Activated CD4-positive, alpha-beta T cell treated with anti-CD3 and anti-CD28 coated beads, Interleukin-2, amount 10 ng/mL, durations not matched to agents 7 days and 5 days (primary cell): ENCODE results near the gene PITPNC1. TPM values are rescaled to one million over a fixed set of nuclear protein-coding genes. Genes with fewer than 3 reads are reported as not detected.
A peak's percentile ranks its signal among the peaks of the same experiment; 100 is the strongest.

ENCODE experiments used
- CTCF ChIA-PET: fragments of 350-600 bp; sonication (Branson Sonifier 250); formaldehyde crosslinking; loops from one replicate; lab custom pipeline; 2021; ENCODE audit warnings: antibody characterized with exemption; lab: Charles Lee
- POLR2A ChIA-PET: fragments of 350-600 bp; sonication (Branson Sonifier 250); formaldehyde crosslinking; loops from one replicate; lab custom pipeline; 2021; ENCODE audit warnings: antibody characterized with exemption; lab: Charles Lee
- DNase-seq: peaks from one replicate; pipeline ENCODE4 v3.0.0-alpha.2; 2020
- H3K27ac Mint-ChIP-seq: one replicate; pipeline ENCODE4 v1.8.0; 2021; ENCODE audit warnings: mild to moderate bottlenecking, moderate library complexity, mixed read lengths
- H3K27me3 Mint-ChIP-seq: one replicate; pipeline ENCODE4 v1.8.0; 2021; ENCODE audit warnings: mixed read lengths
- H3K36me3 Mint-ChIP-seq: one replicate; pipeline ENCODE4 v1.8.0; 2021; ENCODE audit warnings: low read depth, mixed read lengths
- H3K4me1 Mint-ChIP-seq: one replicate; pipeline ENCODE4 v1.8.0; 2021; ENCODE audit warnings: mixed read lengths
- H3K4me3 Mint-ChIP-seq: one replicate; pipeline ENCODE4 v1.8.0; 2021; ENCODE audit warnings: mild to moderate bottlenecking, moderate library complexity, mixed read lengths
- H3K9me3 Mint-ChIP-seq: one replicate; pipeline ENCODE4 v1.8.0; 2021; ENCODE audit warnings: mixed read lengths
- total RNA-seq, 2 experiments: library from RNA; stranded (reverse); gene quantifications; one replicate each; pipeline ENCODE4 v1.2.3, GENCODE V29; 2021

Gene PITPNC1
- total RNA-seq, 2 experiments from 2014 or later = 57.0 to 67.1 TPM

- Mint-ChIP-seq H3K36me3 (peaks cover 51% of the 10 kb centered on the region), H3K27ac (peak overlapping the region; percentile 69), H3K9me3 (no peaks in the 10 kb centered on the region), H3K4me3 (peak overlapping the region; percentile 25), H3K4me1 (peaks cover 54% of the 10 kb centered on the region), H3K27me3 (no peaks in the 10 kb centered on the region)
- DNase-seq = no peak
- POLR2A ChIA-PET = interaction anchor here (0.6 kb wide), 1 partner anchor 11 kb away, joined by 4 read pairs; no protein-coding TSS in a partner anchor
- CTCF ChIA-PET = interaction anchor here (0.6 to 1.6 kb wide), 3 partner anchors 17 to 319 kb away, joined by 3 to 5 read pairs (median 4); no protein-coding TSS in a partner anchor
Measured at GRCh38 chr17:67358612-67359011, 18.5 kb upstream of the PITPNC1 start.

- H3K27ac Mint-ChIP-seq = peak overlapping the region; percentile 61
- peaks cover 46% of the 10 kb centered on the region for H3K36me3 Mint-ChIP-seq
- peaks cover 68% of the 10 kb centered on the region for H3K4me1 Mint-ChIP-seq
- H3K4me3 Mint-ChIP-seq = no peak overlapping the region
- H3K27me3 Mint-ChIP-seq = no peaks in the 10 kb centered on the region
- ChIA-PET POLR2A (no interaction called here), CTCF (interaction anchor here (1.4 to 1.6 kb wide), 2 partner anchors 14 to 15 kb away, joined by 4 to 5 read pairs; no protein-coding TSS in a partner anchor)
- H3K9me3 Mint-ChIP-seq = no peaks in the 10 kb centered on the region
- DNase-seq = peak; percentile 74
Measured at GRCh38 chr17:67359960-67360791, 16.9 kb upstream of the PITPNC1 start.

- no peak for DNase-seq
- Mint-ChIP-seq H3K36me3 (peaks cover 44% of the 10 kb centered on the region), H3K4me3 (no peak overlapping the region), H3K27ac (peak overlapping the region; percentile 61), H3K4me1 (peaks cover 74% of the 10 kb centered on the region), H3K9me3 (no peaks in the 10 kb centered on the region), H3K27me3 (no peaks in the 10 kb centered on the region)
- ChIA-PET POLR2A (no interaction called here), CTCF (no interaction called here)
Measured at GRCh38 chr17:67360880-67361279, 16.2 kb upstream of the PITPNC1 start.

- H3K4me1 Mint-ChIP-seq = peaks cover 82% of the 10 kb centered on the region
- CTCF ChIA-PET = no interaction called here
- H3K36me3 Mint-ChIP-seq = peaks cover 41% of the 10 kb centered on the region
- no peak for DNase-seq
- no peaks in the 10 kb centered on the region for H3K9me3 Mint-ChIP-seq
- H3K27ac Mint-ChIP-seq = peak overlapping the region; percentile 51
- H3K4me3 Mint-ChIP-seq = no peak overlapping the region
- POLR2A ChIA-PET = no interaction called here
- H3K27me3 Mint-ChIP-seq = no peaks in the 10 kb centered on the region
Measured at GRCh38 chr17:67362173-67362572, 14.9 kb upstream of the PITPNC1 start.

GRCh38 chr17:67364847-67365737 is 12.0 kb upstream of the PITPNC1 start:
- ChIA-PET CTCF (interaction anchor here (0.7 to 3.2 kb wide), 11 partner anchors 10 to 612 kb away, joined by 3 to 19 read pairs (median 5); partner anchors contain the start of gene PITPNC1), POLR2A (interaction anchor here (0.6 to 0.7 kb wide), 3 partner anchors 10 to 99 kb away, joined by 3 to 7 read pairs (median 5); no protein-coding TSS in a partner anchor)
- H3K36me3 Mint-ChIP-seq = peaks cover 32% of the 10 kb centered on the region
- H3K4me3 Mint-ChIP-seq = peak overlapping the region; percentile 93
- no peaks in the 10 kb centered on the region for H3K9me3 Mint-ChIP-seq
- DNase-seq = no peak
- H3K27ac Mint-ChIP-seq = peak overlapping the region; percentile 86
- no peaks in the 10 kb centered on the region for H3K27me3 Mint-ChIP-seq
- peaks cover 72% of the 10 kb centered on the region for H3K4me1 Mint-ChIP-seq

- POLR2A ChIA-PET = interaction anchor here (0.6 kb wide), 1 partner anchor 99 kb away, joined by 5 read pairs; no protein-coding TSS in a partner anchor
- Mint-ChIP-seq H3K4me3 (peak overlapping the region; percentile 93), H3K27ac (peak overlapping the region; percentile 86), H3K36me3 (peaks cover 26% of the 10 kb centered on the region), H3K9me3 (no peaks in the 10 kb centered on the region), H3K4me1 (peaks cover 65% of the 10 kb centered on the region), H3K27me3 (no peaks in the 10 kb centered on the region)
- CTCF ChIA-PET = interaction anchor here (0.7 to 3.2 kb wide), 9 partner anchors 9 to 237 kb away, joined by 3 to 19 read pairs (median 6); partner anchors contain the start of gene PITPNC1
- no peak for DNase-seq
Measured at GRCh38 chr17:67365738-67366192, 11.3 kb upstream of the PITPNC1 start.

GRCh38 chr17:67366193-67367157 is 10.6 kb upstream of the PITPNC1 start, which contains the start of gene PSMD12:
Gene PSMD12, minus strand, starts transcription at chr17:67366577. Its CDS starts 58 bp downstream, at chr17:67366519.
- Mint-ChIP-seq H3K27ac (peak within 1 kb of the TSS; percentile 86), H3K9me3 (no peaks in the 10 kb centered on the region), H3K36me3 (peaks cover 21% of the 10 kb centered on the region), H3K4me3 (peak within 1 kb of the TSS; percentile 93), H3K4me1 (peaks cover 60% of the 10 kb centered on the region), H3K27me3 (no peaks in the 10 kb centered on the region)
- ChIA-PET POLR2A (no interaction called here), CTCF (interaction anchor here (0.6 to 3.2 kb wide), 11 partner anchors 9 to 236 kb away, joined by 3 to 19 read pairs (median 3); partner anchors contain the start of gene PITPNC1)
- peak; percentile 92 for DNase-seq

GRCh38 chr17:67369676-67370075 is 7.4 kb upstream of the PITPNC1 start:
- ChIA-PET CTCF (interaction anchor here (1.7 to 2.5 kb wide), 3 partner anchors 8 to 105 kb away, joined by 7 read pairs; partner anchors contain the start of gene PITPNC1), POLR2A (interaction anchor here (0.6 kb wide), 1 partner anchor 11 kb away, joined by 4 read pairs; no protein-coding TSS in a partner anchor)
- Mint-ChIP-seq H3K4me3 (no peak overlapping the region), H3K27ac (no peak overlapping the region), H3K27me3 (no peaks in the 10 kb centered on the region), H3K9me3 (no peaks in the 10 kb centered on the region), H3K36me3 (peaks cover 4% of the 10 kb centered on the region), H3K4me1 (peaks cover 38% of the 10 kb centered on the region)
- no peak for DNase-seq

- Mint-ChIP-seq H3K36me3 (no peaks in the 10 kb centered on the region), H3K27ac (no peak overlapping the region), H3K9me3 (no peaks in the 10 kb centered on the region), H3K4me1 (peaks cover 30% of the 10 kb centered on the region), H3K4me3 (no peak overlapping the region), H3K27me3 (no peaks in the 10 kb centered on the region)
- ChIA-PET POLR2A (no interaction called here), CTCF (interaction anchor here (0.6 to 3.8 kb wide), 6 partner anchors 18 to 222 kb away, joined by 3 to 27 read pairs (median 4); no protein-coding TSS in a partner anchor)
- DNase-seq = no peak
Measured at GRCh38 chr17:67372751-67373150, 4.3 kb upstream of the PITPNC1 start.

GRCh38 chr17:67374329-67375053 is 2.6 kb upstream of the PITPNC1 start:
- CTCF ChIA-PET = interaction anchor here (0.5 to 3.8 kb wide), 22 partner anchors 9 to 1176 kb away, joined by 3 to 27 read pairs (median 3); partner anchors contain the start of gene PSMD12
- H3K9me3 Mint-ChIP-seq = no peaks in the 10 kb centered on the region
- POLR2A ChIA-PET = interaction anchor here (0.5 kb wide), 1 partner anchor 9 kb away, joined by 7 read pairs; no protein-coding TSS in a partner anchor
- H3K27ac Mint-ChIP-seq = no peak overlapping the region
- H3K4me3 Mint-ChIP-seq = peak overlapping the region; percentile 38
- peaks cover 6% of the 10 kb centered on the region for H3K36me3 Mint-ChIP-seq
- peak; percentile 91 for DNase-seq
- peaks cover 32% of the 10 kb centered on the region for H3K4me1 Mint-ChIP-seq
- H3K27me3 Mint-ChIP-seq = no peaks in the 10 kb centered on the region
